H9 (cell line): ENCODE measurements around the gene LETM1. TPM values are rescaled to one million over a fixed set of nuclear protein-coding genes. Genes with fewer than 3 reads are reported as not detected.

Experiments used
- DNase-seq: peaks from one replicate; pipeline ENCODE4 v3.0.0-alpha.2; 2017
- H2AFZ ChIP-seq: one replicate; pipeline ENCODE4 v1.6.1; 2013; ENCODE audit warnings: mild to moderate bottlenecking, low read length, control low read depth, moderate library complexity
- H2AK5ac ChIP-seq: 2 replicates; pipeline ENCODE4 v1.6.1; 2013; ENCODE audit warnings: low read length, control low read depth, mixed read lengths; ENCODE audit not compliant: insufficient read length
- H2BK120ac ChIP-seq: one replicate; pipeline ENCODE4 v1.6.1; 2013; ENCODE audit warnings: low read depth, mild to moderate bottlenecking, low read length, control low read depth, inconsistent platforms; ENCODE audit not compliant: poor library complexity, severe bottlenecking
- H2BK12ac ChIP-seq: 2 replicates; pipeline ENCODE4 v1.6.1; 2013; ENCODE audit warnings: low read length, control low read depth, mixed read lengths, low read depth; ENCODE audit not compliant: insufficient read length
- H2BK15ac ChIP-seq: 2 replicates; pipeline ENCODE4 v1.6.1; 2013; ENCODE audit warnings: low read depth, low read length, control low read depth
- H2BK20ac ChIP-seq: one replicate; pipeline ENCODE4 v1.6.1; 2013; ENCODE audit warnings: low read depth, mild to moderate bottlenecking, low read length, control low read depth, inconsistent platforms; ENCODE audit not compliant: poor library complexity, severe bottlenecking
- H2BK5ac ChIP-seq: 2 replicates; pipeline ENCODE4 v1.6.1; 2013; ENCODE audit warnings: low read length, control low read depth, mixed read lengths; ENCODE audit not compliant: insufficient read length
- H3K14ac ChIP-seq: 2 replicates; pipeline ENCODE4 v1.6.1; 2013; ENCODE audit warnings: low read length, control low read depth; ENCODE audit not compliant: insufficient read depth
- H3K18ac ChIP-seq: 2 replicates; pipeline ENCODE4 v1.6.1; 2013; ENCODE audit warnings: low read depth, mild to moderate bottlenecking, mixed read lengths, low read length, control low read depth; ENCODE audit not compliant: insufficient read length
- H3K23ac ChIP-seq: 2 replicates; pipeline ENCODE4 v1.6.1; 2013; ENCODE audit warnings: low read length, control low read depth, mixed read lengths, low read depth; ENCODE audit not compliant: insufficient read length
- H3K23me2 ChIP-seq: 2 replicates; pipeline ENCODE4 v1.6.1; 2013; ENCODE audit warnings: low read depth, mild to moderate bottlenecking, mixed read lengths, low read length, control low read depth; ENCODE audit not compliant: insufficient read length, poor library complexity, severe bottlenecking
- H3K27ac ChIP-seq: 2 replicates; pipeline ENCODE4 v1.5.1; 2013; ENCODE audit warnings: low read length, control low read depth, mixed read lengths, low read depth; ENCODE audit not compliant: insufficient read length
- H3K27me3 ChIP-seq: 2 replicates; pipeline ENCODE4 v1.6.1; 2013; ENCODE audit warnings: low read length, control low read depth, inconsistent platforms; ENCODE audit not compliant: insufficient read depth
- H3K4ac ChIP-seq: 2 replicates; pipeline ENCODE4 v1.6.1; 2013; ENCODE audit warnings: low read depth, mild to moderate bottlenecking, control low read depth, inconsistent platforms, low read length, moderate library complexity
- H3K4me1 ChIP-seq: 2 replicates; pipeline ENCODE4 v1.6.1; 2013; ENCODE audit warnings: low read length, control low read depth, inconsistent platforms; ENCODE audit not compliant: insufficient read depth
- H3K4me2 ChIP-seq: 2 replicates; pipeline ENCODE4 v1.6.1; 2013; ENCODE audit warnings: low read length, control low read depth, mixed read lengths; ENCODE audit not compliant: insufficient read length, insufficient read depth
- H3K56ac ChIP-seq: 2 replicates; pipeline ENCODE4 v1.6.1; 2013; ENCODE audit warnings: low read depth, mild to moderate bottlenecking, mixed read lengths, low read length, control low read depth; ENCODE audit not compliant: insufficient read length
- H3K79me1 ChIP-seq: 2 replicates; pipeline ENCODE4 v1.6.1; 2013; ENCODE audit warnings: low read depth, mild to moderate bottlenecking, moderate library complexity, low read length, control low read depth, inconsistent platforms; ENCODE audit not compliant: insufficient read depth, poor library complexity, severe bottlenecking
- H3K79me2 ChIP-seq: 2 replicates; pipeline ENCODE4 v1.6.1; 2013; ENCODE audit warnings: low read length, control low read depth, inconsistent platforms; ENCODE audit not compliant: insufficient read depth
- H3K9ac ChIP-seq: 2 replicates; pipeline ENCODE4 v1.6.1; 2013; ENCODE audit warnings: low read length, control low read depth, mixed read lengths; ENCODE audit not compliant: insufficient read length; ENCODE audit errors: extremely low read depth
- H3K9me3 ChIP-seq: one replicate; pipeline ENCODE4 v1.6.1; 2013; ENCODE audit warnings: low read depth, low read length, inconsistent platforms; ENCODE audit not compliant: control insufficient read depth
- H3T11ph ChIP-seq: one replicate; pipeline ENCODE4 v1.6.1; 2013; ENCODE audit warnings: mild to moderate bottlenecking, low read length, control low read depth, inconsistent platforms
- H4K20me1 ChIP-seq: one replicate; pipeline ENCODE4 v1.6.1; 2013; ENCODE audit not compliant: control insufficient read depth, insufficient read length, insufficient read depth
- H4K5ac ChIP-seq: 2 replicates; pipeline ENCODE4 v1.6.1; 2013; ENCODE audit warnings: low read depth, mild to moderate bottlenecking, mixed read lengths, low read length, control low read depth; ENCODE audit not compliant: insufficient read length
- H4K8ac ChIP-seq: replicated peaks from 2 replicates; pipeline ENCODE4 v1.6.1; 2013; ENCODE audit warnings: low read length, control low read depth, mixed read lengths, low read depth; ENCODE audit not compliant: insufficient read length
- H4K91ac ChIP-seq: 2 replicates; pipeline ENCODE4 v1.6.1; 2013; ENCODE audit warnings: low read depth, mild to moderate bottlenecking, moderate library complexity, mixed read lengths, low read length, control low read depth; ENCODE audit not compliant: insufficient read length
- H3K27ac Mint-ChIP-seq, 3 experiments: 2 replicates in 2 of 3; 3 replicates in 1 of 3; pipeline ENCODE4 v1.8.0; 2020 to 2021; ENCODE audit warnings: mixed read lengths in 3 of 3, mild to moderate bottlenecking in 1 of 3, moderate library complexity in 1 of 3
- H3K27me3 Mint-ChIP-seq: 2 replicates; pipeline ENCODE4 v1.8.0; 2021; ENCODE audit warnings: low read depth, mild to moderate bottlenecking, moderate library complexity, mixed read lengths
- H3K36me3 Mint-ChIP-seq, 3 experiments: 2 replicates in 2 of 3; 3 replicates in 1 of 3; pipeline ENCODE4 v1.8.0; 2020 to 2021; ENCODE audit warnings: low read depth in 3 of 3, mixed read lengths in 3 of 3; ENCODE audit not compliant: insufficient read depth in 1 of 3
- H3K4me1 Mint-ChIP-seq, 2 experiments: 2 replicates each; pipeline ENCODE4 v1.8.0; 2020; ENCODE audit warnings: mixed read lengths in 2 of 2
- H3K4me3 Mint-ChIP-seq, 2 experiments: 2 replicates in 1 of 2; 3 replicates in 1 of 2; pipeline ENCODE4 v1.8.0; 2020 to 2021; ENCODE audit warnings: mild to moderate bottlenecking in 2 of 2, mixed read lengths in 2 of 2, moderate library complexity in 1 of 2
- H3K9me3 Mint-ChIP-seq, 2 experiments: 2 replicates in 1 of 2; 3 replicates in 1 of 2; pipeline ENCODE4 v1.8.0; 2020; ENCODE audit warnings: mild to moderate bottlenecking in 2 of 2, mixed read lengths in 2 of 2, moderate library complexity in 1 of 2
- WGBS: extraction: QIAGEN DNeasy Blood & Tissue Kit; methylation state at CpG from one replicate; pipeline ENCODE4 v1.1.7; 2013; ENCODE audit warnings: missing lambda C conversion rate, low lambda C conversion rate, mixed read lengths; ENCODE audit not compliant: insufficient read length; ENCODE audit errors: extremely low coverage; 5-methylcytosine and 5-hydroxymethylcytosine counted together
- total RNA-seq: library from RNA; stranded (reverse); gene quantifications from 2 replicates; pipeline ENCODE4 v1.2.1, GENCODE V29; 2021
- TF ChIP-seq, protein P1 (sequence below): fragments of 200-600 bp; sonication (generic); conservative IDR thresholded peaks from 3 replicates; pipeline ENCODE4 v1.8.0; 2021; ENCODE audit warnings: antibody characterized with exemption, mild to moderate bottlenecking

Gene LETM1
- total RNA-seq, 1 experiment from 2014 or later, result 43.4 TPM

GRCh38 chr4:1887052-1887451 is 31.1 kb upstream of the LETM1 start:
- H3K27ac ChIP-seq, result no peak overlapping the region
- WGBS, result no CpG with 5 or more reads among the region's 2 CpGs
- H3K14ac ChIP-seq, result no peak overlapping the region
- no peaks in the 10 kb centered on the region for H4K20me1 ChIP-seq
- no peak overlapping the region for H3K4me2 ChIP-seq
- no peak overlapping the region for H2BK20ac ChIP-seq
- TF ChIP-seq, protein P1, sequence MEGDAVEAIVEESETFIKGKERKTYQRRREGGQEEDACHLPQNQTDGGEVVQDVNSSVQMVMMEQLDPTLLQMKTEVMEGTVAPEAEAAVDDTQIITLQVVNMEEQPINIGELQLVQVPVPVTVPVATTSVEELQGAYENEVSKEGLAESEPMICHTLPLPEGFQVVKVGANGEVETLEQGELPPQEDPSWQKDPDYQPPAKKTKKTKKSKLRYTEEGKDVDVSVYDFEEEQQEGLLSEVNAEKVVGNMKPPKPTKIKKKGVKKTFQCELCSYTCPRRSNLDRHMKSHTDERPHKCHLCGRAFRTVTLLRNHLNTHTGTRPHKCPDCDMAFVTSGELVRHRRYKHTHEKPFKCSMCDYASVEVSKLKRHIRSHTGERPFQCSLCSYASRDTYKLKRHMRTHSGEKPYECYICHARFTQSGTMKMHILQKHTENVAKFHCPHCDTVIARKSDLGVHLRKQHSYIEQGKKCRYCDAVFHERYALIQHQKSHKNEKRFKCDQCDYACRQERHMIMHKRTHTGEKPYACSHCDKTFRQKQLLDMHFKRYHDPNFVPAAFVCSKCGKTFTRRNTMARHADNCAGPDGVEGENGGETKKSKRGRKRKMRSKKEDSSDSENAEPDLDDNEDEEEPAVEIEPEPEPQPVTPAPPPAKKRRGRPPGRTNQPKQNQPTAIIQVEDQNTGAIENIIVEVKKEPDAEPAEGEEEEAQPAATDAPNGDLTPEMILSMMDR, result no peak
- H4K91ac ChIP-seq, result no peak overlapping the region
- DNase-seq, result no peak
- peaks cover 2 to 10% (median 6%) of the 10 kb centered on the region in 3 experiments; a peak in 5 of 7 replicates for H3K36me3 Mint-ChIP-seq
- H3K56ac ChIP-seq, result no peak overlapping the region
- no peak overlapping the region for H3K27ac Mint-ChIP-seq
- H3K18ac ChIP-seq, result no peak overlapping the region
- H3K4me1 Mint-ChIP-seq, result peaks cover 0 to 3% of the 10 kb centered on the region in 2 experiments; a peak in 1 of 4 replicates
- H3K23me2 ChIP-seq, result no peaks in the 10 kb centered on the region
- H3K4me3 Mint-ChIP-seq, result no peak overlapping the region
- H3K4me1 ChIP-seq, result no peaks in the 10 kb centered on the region
- H2BK5ac ChIP-seq, result no peak overlapping the region
- no peak overlapping the region for H2AK5ac ChIP-seq
- H3K79me2 ChIP-seq, result peaks cover 27% of the 10 kb centered on the region
- no peak overlapping the region for H3K23ac ChIP-seq
- no peaks in the 10 kb centered on the region for H3K9me3 ChIP-seq
- no peak overlapping the region for H4K8ac ChIP-seq
- no peak overlapping the region for H3K9ac ChIP-seq
- peaks cover 14% of the 10 kb centered on the region for H3K79me1 ChIP-seq
- no peaks in the 10 kb centered on the region for H3K27me3 ChIP-seq
- no peak overlapping the region for H2BK120ac ChIP-seq
- no peak overlapping the region for H3K4ac ChIP-seq
- 0 out of 2 replicates have a peak overlapping the region, but pooled peaks have one; percentile 68 for H2BK15ac ChIP-seq
- no peak overlapping the region for H2BK12ac ChIP-seq
- no peaks in the 10 kb centered on the region for H3K9me3 Mint-ChIP-seq
- H3T11ph ChIP-seq, result no peak overlapping the region
- no peak overlapping the region for H4K5ac ChIP-seq
- H3K27me3 Mint-ChIP-seq, result no peaks in the 10 kb centered on the region
- no peak overlapping the region for H2AFZ ChIP-seq
